AG09309 (cell line): ENCODE data around the gene ELAC1.

ENCODE experiments used
- DNase-seq: peaks from one replicate; pipeline ENCODE4 v3.0.0-alpha.2; 2010; ENCODE audit warnings: low read depth
- H3K4me3 ChIP-seq: 2 replicates; pipeline ENCODE4 v1.5.1; 2011; ENCODE audit warnings: mild to moderate bottlenecking, low read depth, low read length, moderate library complexity; ENCODE audit not compliant: control insufficient read depth
- CTCF ChIP-seq: IDR thresholded peaks from 2 replicates; pipeline ENCODE4 v1.5.1; 2011; ENCODE audit warnings: mild to moderate bottlenecking, low read depth, low read length, inconsistent platforms; ENCODE audit not compliant: insufficient read depth, control insufficient read depth; ENCODE audit errors: missing control alignments

ELAC1 gene

GRCh38 chr18:51012441-51012840, 44.6 kb downstream of the ELAC1 start:
- no peak overlapping the region for H3K4me3 ChIP-seq
- TF ChIP-seq CTCF = no peak
- DNase-seq = no peak

GRCh38 chr18:51013259-51013658, 45.4 kb downstream of the ELAC1 start:
- TF ChIP-seq CTCF = no peak
- no peak for DNase-seq
- H3K4me3 ChIP-seq = no peak overlapping the region

DNA sequence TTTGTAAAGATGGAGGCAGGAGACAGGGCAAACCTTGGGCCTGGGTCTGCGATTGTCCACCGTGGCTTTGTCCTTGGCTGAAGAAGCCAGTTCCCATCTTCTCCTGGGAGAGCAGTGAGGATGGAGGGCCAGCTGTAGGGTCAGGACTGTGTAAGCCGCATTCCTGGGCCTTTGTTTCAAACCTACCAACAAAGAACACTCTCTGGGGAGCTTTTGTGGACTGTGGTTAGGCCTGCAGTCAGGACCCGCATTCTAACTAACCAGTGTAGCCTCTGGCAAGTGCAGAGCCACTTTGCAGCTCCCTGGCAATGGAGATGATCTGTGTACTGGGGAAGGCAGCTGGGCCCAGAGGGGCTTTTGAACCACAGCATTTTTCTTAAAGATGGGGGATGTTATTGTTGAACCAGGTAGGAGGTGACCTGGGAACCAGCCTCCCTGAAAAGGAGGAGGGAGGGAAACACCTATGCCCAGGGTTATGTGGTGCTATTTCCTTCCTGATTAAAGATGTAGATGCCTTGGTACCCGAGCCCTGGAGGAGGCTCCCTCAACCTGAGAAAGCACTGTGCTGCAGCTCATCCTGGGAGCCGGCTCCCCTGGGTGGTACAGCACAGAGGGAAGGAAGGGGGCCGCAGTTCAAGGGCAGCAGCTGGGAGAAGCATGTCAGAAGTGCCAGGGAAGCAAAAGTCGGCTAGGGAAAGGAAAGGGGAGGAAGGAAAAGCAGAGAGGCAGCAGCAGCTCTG, 49.5 kb downstream of the ELAC1 start:
- no peak overlapping the region for H3K4me3 ChIP-seq
- no peak for DNase-seq
- TF ChIP-seq CTCF = no peak

- DNase-seq = no peak
- no peak for TF ChIP-seq CTCF
Observed at GRCh38 chr18:51020536-51020935, 52.7 kb downstream of the ELAC1 start.

DNA sequence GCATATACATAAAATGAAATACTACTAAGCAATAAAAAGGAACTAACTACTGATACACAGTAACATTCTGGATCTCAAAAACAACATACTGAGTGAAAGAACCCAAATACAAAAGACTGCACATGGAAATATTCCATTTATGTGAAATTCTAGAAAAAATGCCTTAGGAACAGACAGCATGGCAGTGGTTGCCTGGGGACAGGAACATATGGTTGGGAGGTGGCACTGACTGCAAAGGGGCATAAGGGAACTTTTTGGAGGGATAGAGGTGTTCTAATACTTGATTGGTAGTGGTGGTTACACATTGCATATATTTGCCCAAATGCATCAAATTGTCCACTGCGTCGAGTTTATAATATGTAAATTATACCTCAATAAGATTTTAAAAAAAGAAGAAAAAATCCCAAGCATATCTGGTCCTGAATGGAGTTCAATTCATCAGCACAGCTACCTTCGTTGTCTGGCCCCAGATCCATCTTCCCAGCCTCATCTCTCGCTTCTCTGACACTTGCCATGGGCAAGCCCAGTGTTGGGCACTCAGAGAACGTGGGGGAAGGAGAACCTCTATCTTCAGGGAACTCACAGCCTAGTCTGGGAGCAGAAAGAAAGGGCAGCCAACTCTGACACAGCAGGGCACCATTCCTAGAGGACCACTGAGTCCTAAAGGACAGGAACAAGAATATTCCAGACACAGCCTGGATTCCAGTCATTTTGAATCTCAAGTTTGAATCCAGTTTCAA, 53.6 kb downstream of the ELAC1 start:
- H3K4me3 ChIP-seq = no peak overlapping the region
- DNase-seq = no peak
- no peak for TF ChIP-seq CTCF

More at GRCh38 chr18:51020536-51020935, 52.7 kb downstream of the ELAC1 start:
- H3K4me3 ChIP-seq = no peak overlapping the region

- DNase-seq = no peak
- no peak overlapping the region for H3K4me3 ChIP-seq
- no peak for TF ChIP-seq CTCF
Observed at GRCh38 chr18:51025512-51025911, 57.7 kb downstream of the ELAC1 start.
